Measurements from ENCODE around the gene PAFAH2. TPM values are rescaled to one million over a fixed set of nuclear protein-coding genes. Genes with fewer than 3 reads are reported as not detected.

PAFAH2 gene
- total and polyA plus RNA-seq, 2 of the 13 experiments (the other 11 are each of a cell fraction or from before 2014, with no cell fraction given): 6.9 to 9.4 TPM

GRCh38 chr1:26035959-26036755 lies 38.3 kb upstream of the PAFAH2 start (continued):
- TF ChIP-seq TFDP1 (CRISPR knock-in tag; IDR thresholded peaks at IDR 0.05; ENCODE audit: borderline replicate concordance): peak; percentile 53; the same call in 1 of the 2 replicates
- TF ChIP-seq ESRRA (CRISPR knock-in tag; IDR thresholded peaks at IDR 0.05; ENCODE audit: low read depth): peak; percentile 24; the same call in 1 of the 2 replicates
- 0 out of 2 replicates have a peak, but pooled peaks have one; percentile 18 for TF ChIP-seq ZKSCAN5 (CRISPR knock-in tag; IDR thresholded peaks at IDR 0.05)
- no peak for TF ChIP-seq ADNP (CRISPR knock-in tag; IDR thresholded peaks at IDR 0.05)
- 0 out of 2 replicates have a peak, but pooled peaks have one; percentile 5 for TF ChIP-seq ZNF556 (CRISPR knock-in tag; IDR thresholded peaks at IDR 0.05; ENCODE audit: borderline replicate concordance)
- TF ChIP-seq STAG1 (CRISPR knock-in tag; IDR thresholded peaks at IDR 0.05): peak; percentile 89
- TF ChIP-seq ZNF367 (CRISPR knock-in tag; IDR thresholded peaks at IDR 0.05; ENCODE audit: borderline replicate concordance): 0 out of 2 replicates have a peak, but pooled peaks have one; percentile 18
- TF ChIP-seq ZFP82 (CRISPR knock-in tag; IDR thresholded peaks at IDR 0.05; ENCODE audit: borderline replicate concordance): peak; percentile 53; the same call in 1 of the 2 replicates
- TF ChIP-seq SKI (IDR thresholded peaks at IDR 0.05; ENCODE audit: partially characterized antibody): peak; percentile 33
- 0 out of 2 replicates have a peak, but pooled peaks have one; percentile 40 for TF ChIP-seq ZNF772 (CRISPR knock-in tag; IDR thresholded peaks at IDR 0.05)
- TF ChIP-seq GLI4 (CRISPR knock-in tag; IDR thresholded peaks at IDR 0.05; ENCODE audit: borderline replicate concordance): no peak
- peak; percentile 56; the same call in 1 of the 2 replicates for TF ChIP-seq ZNF740 (CRISPR knock-in tag; IDR thresholded peaks at IDR 0.05)
- TF ChIP-seq MIER3 (CRISPR knock-in tag; IDR thresholded peaks at IDR 0.05; ENCODE audit: borderline replicate concordance): peak; percentile 9; the same call in 1 of the 2 replicates
- TF ChIP-seq POLR2G (IDR thresholded peaks at IDR 0.05; ENCODE audit: low read depth, low read length): 0 out of 2 replicates have a peak, but pooled peaks have one; percentile 8
- peak; percentile 77 for TF ChIP-seq FOSL2 (CRISPR knock-in tag; IDR thresholded peaks at IDR 0.05)
- 0 out of 2 replicates have a peak, but pooled peaks have one; percentile 4 for TF ChIP-seq HNF4A (CRISPR knock-in tag; IDR thresholded peaks at IDR 0.05)
- no peak for TF ChIP-seq FOXJ3 (CRISPR knock-in tag; IDR thresholded peaks at IDR 0.05; ENCODE audit: borderline replicate concordance)
- no peak for TF ChIP-seq CENPX (CRISPR knock-in tag; IDR thresholded peaks at IDR 0.05)
- no peak for TF ChIP-seq PRPF4 (IDR thresholded peaks at IDR 0.05; ENCODE audit: low read depth, low read length, poor library complexity, severe bottlenecking)
- TF ChIP-seq ZNF326 (CRISPR knock-in tag; IDR thresholded peaks at IDR 0.05; ENCODE audit: borderline replicate concordance): 0 out of 2 replicates have a peak, but pooled peaks have one; percentile 37
- TF ChIP-seq ZIK1 (CRISPR knock-in tag; IDR thresholded peaks at IDR 0.05; ENCODE audit: borderline replicate concordance, low read depth): peak; percentile 21; the same call in 1 of the 2 replicates
- peak; percentile 32; the same call in 1 of the 2 replicates for TF ChIP-seq NR0B2 (CRISPR knock-in tag; IDR thresholded peaks at IDR 0.05)
- TF ChIP-seq CERS6 (CRISPR knock-in tag; IDR thresholded peaks at IDR 0.05): no peak
